ENCODE data around the gene STRIP2. TPM values are rescaled to one million over a fixed set of nuclear protein-coding genes. Genes with fewer than 3 reads are reported as not detected.

Gene STRIP2
- total and polyA plus RNA-seq, 9 of the 15 experiments (the other 6 are each of a cell fraction or from before 2014, with no cell fraction given): 10.1 to 81.8 (median 42.3) TPM

DNA sequence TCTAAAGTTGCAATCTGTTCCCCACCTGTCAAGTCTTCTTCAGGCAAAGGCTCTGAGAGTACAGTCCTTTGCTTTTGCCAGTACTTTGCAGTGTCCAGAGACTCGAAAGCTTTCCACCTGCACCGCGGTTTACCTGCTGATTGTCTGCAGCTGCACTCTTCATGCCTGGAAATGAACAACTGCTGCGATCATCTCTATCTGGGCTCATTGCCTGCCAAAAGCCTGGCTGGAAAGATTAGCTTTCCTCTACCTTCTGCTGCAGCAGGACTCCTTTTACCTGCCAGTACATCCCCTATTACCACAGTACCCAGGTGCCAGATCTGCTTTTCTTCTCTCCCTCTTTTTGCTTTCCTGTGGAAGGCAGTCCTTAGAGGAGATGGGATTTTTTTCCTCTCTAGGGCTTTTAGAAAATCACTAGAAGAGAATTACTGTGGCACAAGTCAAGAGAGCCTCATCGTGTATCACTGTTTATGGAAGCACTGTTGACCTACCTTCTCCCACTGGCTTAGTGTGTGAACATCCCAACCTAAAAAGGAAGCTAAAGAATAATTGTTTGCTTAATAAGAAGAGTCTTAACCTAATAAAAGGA is 2.2 kb downstream of the STRIP2 start (continued):
- TF ChIP-seq ZNF75A (CRISPR knock-in tag; IDR thresholded peaks at IDR 0.05) (no peak), ZNF175 (CRISPR knock-in tag; IDR thresholded peaks at IDR 0.05; ENCODE audit: low read depth) (no peak), SP2 (IDR thresholded peaks at IDR 0.05; ENCODE audit: extremely low read depth, low read depth, low read length, poor library complexity, severe bottlenecking) (no peak), ZNF589 (CRISPR knock-in tag; IDR thresholded peaks at IDR 0.05; ENCODE audit: low read depth) (no peak), IRF2 (CRISPR knock-in tag; IDR thresholded peaks at IDR 0.05) (no peak), PML (IDR thresholded peaks at IDR 0.05; ENCODE audit: low read length) (0 out of 2 replicates have a peak, but pooled peaks have one; percentile 6), EP300 (IDR thresholded peaks at IDR 0.05; ENCODE audit: low read length) (peak; percentile 45; the same call in 1 of the 2 replicates), KHSRP (IDR thresholded peaks at IDR 0.05) (no peak), CBFA2T2 (conservative IDR thresholded peaks at IDR 0.05) (peak; percentile 82)
- TF ChIP-seq, protein P1, sequence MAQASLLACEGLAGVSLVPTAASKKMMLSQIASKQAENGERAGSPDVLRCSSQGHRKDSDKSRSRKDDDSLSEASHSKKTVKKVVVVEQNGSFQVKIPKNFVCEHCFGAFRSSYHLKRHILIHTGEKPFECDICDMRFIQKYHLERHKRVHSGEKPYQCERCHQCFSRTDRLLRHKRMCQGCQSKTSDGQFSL (CRISPR knock-in tag; IDR thresholded peaks at IDR 0.05): no peak
- TF ChIP-seq, protein P1 (tag; IDR thresholded peaks at IDR 0.05): no peak
- TF ChIP-seq, protein P2, sequence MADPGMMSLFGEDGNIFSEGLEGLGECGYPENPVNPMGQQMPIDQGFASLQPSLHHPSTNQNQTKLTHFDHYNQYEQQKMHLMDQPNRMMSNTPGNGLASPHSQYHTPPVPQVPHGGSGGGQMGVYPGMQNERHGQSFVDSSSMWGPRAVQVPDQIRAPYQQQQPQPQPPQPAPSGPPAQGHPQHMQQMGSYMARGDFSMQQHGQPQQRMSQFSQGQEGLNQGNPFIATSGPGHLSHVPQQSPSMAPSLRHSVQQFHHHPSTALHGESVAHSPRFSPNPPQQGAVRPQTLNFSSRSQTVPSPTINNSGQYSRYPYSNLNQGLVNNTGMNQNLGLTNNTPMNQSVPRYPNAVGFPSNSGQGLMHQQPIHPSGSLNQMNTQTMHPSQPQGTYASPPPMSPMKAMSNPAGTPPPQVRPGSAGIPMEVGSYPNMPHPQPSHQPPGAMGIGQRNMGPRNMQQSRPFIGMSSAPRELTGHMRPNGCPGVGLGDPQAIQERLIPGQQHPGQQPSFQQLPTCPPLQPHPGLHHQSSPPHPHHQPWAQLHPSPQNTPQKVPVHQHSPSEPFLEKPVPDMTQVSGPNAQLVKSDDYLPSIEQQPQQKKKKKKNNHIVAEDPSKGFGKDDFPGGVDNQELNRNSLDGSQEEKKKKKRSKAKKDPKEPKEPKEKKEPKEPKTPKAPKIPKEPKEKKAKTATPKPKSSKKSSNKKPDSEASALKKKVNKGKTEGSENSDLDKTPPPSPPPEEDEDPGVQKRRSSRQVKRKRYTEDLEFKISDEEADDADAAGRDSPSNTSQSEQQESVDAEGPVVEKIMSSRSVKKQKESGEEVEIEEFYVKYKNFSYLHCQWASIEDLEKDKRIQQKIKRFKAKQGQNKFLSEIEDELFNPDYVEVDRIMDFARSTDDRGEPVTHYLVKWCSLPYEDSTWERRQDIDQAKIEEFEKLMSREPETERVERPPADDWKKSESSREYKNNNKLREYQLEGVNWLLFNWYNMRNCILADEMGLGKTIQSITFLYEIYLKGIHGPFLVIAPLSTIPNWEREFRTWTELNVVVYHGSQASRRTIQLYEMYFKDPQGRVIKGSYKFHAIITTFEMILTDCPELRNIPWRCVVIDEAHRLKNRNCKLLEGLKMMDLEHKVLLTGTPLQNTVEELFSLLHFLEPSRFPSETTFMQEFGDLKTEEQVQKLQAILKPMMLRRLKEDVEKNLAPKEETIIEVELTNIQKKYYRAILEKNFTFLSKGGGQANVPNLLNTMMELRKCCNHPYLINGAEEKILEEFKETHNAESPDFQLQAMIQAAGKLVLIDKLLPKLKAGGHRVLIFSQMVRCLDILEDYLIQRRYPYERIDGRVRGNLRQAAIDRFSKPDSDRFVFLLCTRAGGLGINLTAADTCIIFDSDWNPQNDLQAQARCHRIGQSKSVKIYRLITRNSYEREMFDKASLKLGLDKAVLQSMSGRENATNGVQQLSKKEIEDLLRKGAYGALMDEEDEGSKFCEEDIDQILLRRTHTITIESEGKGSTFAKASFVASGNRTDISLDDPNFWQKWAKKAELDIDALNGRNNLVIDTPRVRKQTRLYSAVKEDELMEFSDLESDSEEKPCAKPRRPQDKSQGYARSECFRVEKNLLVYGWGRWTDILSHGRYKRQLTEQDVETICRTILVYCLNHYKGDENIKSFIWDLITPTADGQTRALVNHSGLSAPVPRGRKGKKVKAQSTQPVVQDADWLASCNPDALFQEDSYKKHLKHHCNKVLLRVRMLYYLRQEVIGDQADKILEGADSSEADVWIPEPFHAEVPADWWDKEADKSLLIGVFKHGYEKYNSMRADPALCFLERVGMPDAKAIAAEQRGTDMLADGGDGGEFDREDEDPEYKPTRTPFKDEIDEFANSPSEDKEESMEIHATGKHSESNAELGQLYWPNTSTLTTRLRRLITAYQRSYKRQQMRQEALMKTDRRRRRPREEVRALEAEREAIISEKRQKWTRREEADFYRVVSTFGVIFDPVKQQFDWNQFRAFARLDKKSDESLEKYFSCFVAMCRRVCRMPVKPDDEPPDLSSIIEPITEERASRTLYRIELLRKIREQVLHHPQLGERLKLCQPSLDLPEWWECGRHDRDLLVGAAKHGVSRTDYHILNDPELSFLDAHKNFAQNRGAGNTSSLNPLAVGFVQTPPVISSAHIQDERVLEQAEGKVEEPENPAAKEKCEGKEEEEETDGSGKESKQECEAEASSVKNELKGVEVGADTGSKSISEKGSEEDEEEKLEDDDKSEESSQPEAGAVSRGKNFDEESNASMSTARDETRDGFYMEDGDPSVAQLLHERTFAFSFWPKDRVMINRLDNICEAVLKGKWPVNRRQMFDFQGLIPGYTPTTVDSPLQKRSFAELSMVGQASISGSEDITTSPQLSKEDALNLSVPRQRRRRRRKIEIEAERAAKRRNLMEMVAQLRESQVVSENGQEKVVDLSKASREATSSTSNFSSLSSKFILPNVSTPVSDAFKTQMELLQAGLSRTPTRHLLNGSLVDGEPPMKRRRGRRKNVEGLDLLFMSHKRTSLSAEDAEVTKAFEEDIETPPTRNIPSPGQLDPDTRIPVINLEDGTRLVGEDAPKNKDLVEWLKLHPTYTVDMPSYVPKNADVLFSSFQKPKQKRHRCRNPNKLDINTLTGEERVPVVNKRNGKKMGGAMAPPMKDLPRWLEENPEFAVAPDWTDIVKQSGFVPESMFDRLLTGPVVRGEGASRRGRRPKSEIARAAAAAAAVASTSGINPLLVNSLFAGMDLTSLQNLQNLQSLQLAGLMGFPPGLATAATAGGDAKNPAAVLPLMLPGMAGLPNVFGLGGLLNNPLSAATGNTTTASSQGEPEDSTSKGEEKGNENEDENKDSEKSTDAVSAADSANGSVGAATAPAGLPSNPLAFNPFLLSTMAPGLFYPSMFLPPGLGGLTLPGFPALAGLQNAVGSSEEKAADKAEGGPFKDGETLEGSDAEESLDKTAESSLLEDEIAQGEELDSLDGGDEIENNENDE (IDR thresholded peaks at IDR 0.05; ENCODE audit: low read depth, low read length): peak; percentile 31
- TF ChIP-seq, protein P3, sequence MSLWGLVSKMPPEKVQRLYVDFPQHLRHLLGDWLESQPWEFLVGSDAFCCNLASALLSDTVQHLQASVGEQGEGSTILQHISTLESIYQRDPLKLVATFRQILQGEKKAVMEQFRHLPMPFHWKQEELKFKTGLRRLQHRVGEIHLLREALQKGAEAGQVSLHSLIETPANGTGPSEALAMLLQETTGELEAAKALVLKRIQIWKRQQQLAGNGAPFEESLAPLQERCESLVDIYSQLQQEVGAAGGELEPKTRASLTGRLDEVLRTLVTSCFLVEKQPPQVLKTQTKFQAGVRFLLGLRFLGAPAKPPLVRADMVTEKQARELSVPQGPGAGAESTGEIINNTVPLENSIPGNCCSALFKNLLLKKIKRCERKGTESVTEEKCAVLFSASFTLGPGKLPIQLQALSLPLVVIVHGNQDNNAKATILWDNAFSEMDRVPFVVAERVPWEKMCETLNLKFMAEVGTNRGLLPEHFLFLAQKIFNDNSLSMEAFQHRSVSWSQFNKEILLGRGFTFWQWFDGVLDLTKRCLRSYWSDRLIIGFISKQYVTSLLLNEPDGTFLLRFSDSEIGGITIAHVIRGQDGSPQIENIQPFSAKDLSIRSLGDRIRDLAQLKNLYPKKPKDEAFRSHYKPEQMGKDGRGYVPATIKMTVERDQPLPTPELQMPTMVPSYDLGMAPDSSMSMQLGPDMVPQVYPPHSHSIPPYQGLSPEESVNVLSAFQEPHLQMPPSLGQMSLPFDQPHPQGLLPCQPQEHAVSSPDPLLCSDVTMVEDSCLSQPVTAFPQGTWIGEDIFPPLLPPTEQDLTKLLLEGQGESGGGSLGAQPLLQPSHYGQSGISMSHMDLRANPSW (CRISPR knock-in tag; IDR thresholded peaks at IDR 0.05): 0 out of 2 replicates have a peak, but pooled peaks have one; percentile 64

Data from K562 (cell line).